Smooth muscle cell (in vitro differentiated cells): ENCODE data around the gene NCOA3. TPM values are rescaled to one million over a fixed set of nuclear protein-coding genes. Genes with fewer than 3 reads are reported as not detected.
"Not testable (repeated sequence)": the region's sequence is repeated elsewhere in the genome, so short reads cannot be mapped to it uniquely, and the experiment has no call there.

Source experiments
- DNase-seq: peaks from one replicate; lab custom pipeline; 2025; ENCODE audit not compliant: unreplicated experiment; lab: John Stamatoyannopoulos, UW
- H2AFZ ChIP-seq: fragments of 200-600 bp; sonication (generic); 2 replicates; pipeline ENCODE4 v1.6.0; 2016; ENCODE audit warnings: antibody characterized with exemption, low read depth, mild to moderate bottlenecking
- H3F3A ChIP-seq: fragments of 200-600 bp; sonication (generic); 2 replicates; pipeline ENCODE4 v1.6.0; 2017; ENCODE audit warnings: antibody characterized with exemption, low read depth
- H3K27ac ChIP-seq: fragments of 200-600 bp; sonication (generic); 2 replicates; pipeline ENCODE4 v1.5.1; 2016; ENCODE audit warnings: low read depth, mild to moderate bottlenecking
- H3K27me3 ChIP-seq: fragments of 200-600 bp; sonication (generic); 2 replicates; pipeline ENCODE4 v1.6.1; 2016; ENCODE audit warnings: low read depth, mild to moderate bottlenecking
- H3K36me3 ChIP-seq: fragments of 200-600 bp; sonication (generic); 2 replicates; pipeline ENCODE4 v1.5.1; 2016; ENCODE audit warnings: low read depth
- H3K4me1 ChIP-seq: fragments of 200-600 bp; sonication (generic); 2 replicates; pipeline ENCODE4 v1.5.1; 2016; ENCODE audit warnings: low read depth
- H3K4me2 ChIP-seq: fragments of 200-600 bp; sonication (generic); 2 replicates; pipeline ENCODE4 v1.6.0; 2016; ENCODE audit warnings: mild to moderate bottlenecking
- H3K4me3 ChIP-seq: fragments of 200-600 bp; sonication (generic); 2 replicates; pipeline ENCODE4 v1.5.1; 2016; ENCODE audit warnings: mild to moderate bottlenecking
- H3K79me2 ChIP-seq: fragments of 200-600 bp; sonication (generic); 2 replicates; pipeline ENCODE4 v1.6.0; 2016; ENCODE audit warnings: low read depth, mild to moderate bottlenecking
- H3K9ac ChIP-seq: fragments of 200-600 bp; sonication (generic); 2 replicates; pipeline ENCODE4 v1.6.0; 2016; ENCODE audit warnings: low read depth
- H3K9me3 ChIP-seq: fragments of 200-600 bp; sonication (generic); replicated peaks from 2 replicates; pipeline ENCODE4 v1.5.1; 2016; ENCODE audit warnings: low read depth
- H4K20me1 ChIP-seq: fragments of 200-600 bp; sonication (generic); 2 replicates; pipeline ENCODE4 v1.6.0; 2016; ENCODE audit warnings: low read depth
- WGBS: methylation state at CpG from one replicate; pipeline ENCODE4 v1.1.7; 2016; ENCODE audit warnings: low lambda C conversion rate; 5-methylcytosine and 5-hydroxymethylcytosine counted together
- polyA plus RNA-seq: library from polyadenylated mRNA; unstranded; fragments of >200 nt; fragmentation: Nextera tagmentation; extraction: Ambion mirVana; gene quantifications from 2 replicates; pipeline ENCODE4 v1.2.1, GENCODE V29; 2016
- total RNA-seq: library from RNA; depleted of rRNA; stranded (reverse); fragments of >200 nt; gene quantifications from 2 replicates; pipeline ENCODE4 v1.2.3, GENCODE V29; 2014
- TF ChIP-seq, protein P1 (sequence below): fragments of 200-600 bp; sonication (generic); IDR thresholded peaks from 2 replicates; pipeline ENCODE4 v1.5.1; 2017; ENCODE audit warnings: borderline replicate concordance, mild to moderate bottlenecking, antibody characterized with exemption; ENCODE audit not compliant: insufficient read depth, poor library complexity, severe bottlenecking

The NCOA3 gene
- total and polyA plus RNA-seq, 2 experiments from 2014 or later, result 6.0 to 28.4 TPM

DNA sequence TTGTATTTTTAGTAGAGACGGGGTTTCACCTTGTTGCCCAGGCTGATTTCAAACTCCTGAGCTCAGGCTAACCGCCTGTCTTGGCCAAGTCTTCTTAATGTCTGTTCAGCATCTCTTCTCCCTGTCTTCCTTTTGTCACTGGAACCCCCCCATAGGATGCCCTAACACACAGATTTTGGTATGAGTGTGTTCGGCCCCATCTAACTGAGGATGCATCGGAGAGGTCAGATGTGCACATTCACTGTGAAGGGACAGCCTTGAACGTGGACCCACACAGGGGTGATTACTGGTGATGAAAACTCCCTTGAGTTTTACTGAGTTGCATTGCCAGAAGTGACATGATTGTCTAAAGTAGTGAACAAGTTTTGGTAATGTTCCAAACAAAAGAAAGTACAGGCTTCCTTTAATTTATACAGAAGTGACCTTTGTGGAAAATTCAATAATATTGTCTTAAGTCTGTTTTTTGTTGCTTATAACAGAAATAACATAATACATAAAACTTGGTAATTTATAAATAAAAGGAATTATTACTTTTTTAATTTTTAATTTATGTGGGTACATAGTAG, 40.5 kb upstream of the NCOA3 start:
- H3K79me2 ChIP-seq, result no peaks in the 10 kb centered on the region
- no peak overlapping the region for H3K4me3 ChIP-seq
- H3K9me3 ChIP-seq, result no peaks in the 10 kb centered on the region
- DNase-seq, result no peak
- no peaks in the 10 kb centered on the region for H3F3A ChIP-seq
- no peak overlapping the region for H2AFZ ChIP-seq
- no peak overlapping the region for H3K9ac ChIP-seq
- no peaks in the 10 kb centered on the region for H3K27me3 ChIP-seq
- no peaks in the 10 kb centered on the region for H3K36me3 ChIP-seq
- H4K20me1 ChIP-seq, result no peaks in the 10 kb centered on the region
- H3K27ac ChIP-seq, result no peak overlapping the region
- H3K4me1 ChIP-seq, result no peaks in the 10 kb centered on the region
- TF ChIP-seq, protein P1, sequence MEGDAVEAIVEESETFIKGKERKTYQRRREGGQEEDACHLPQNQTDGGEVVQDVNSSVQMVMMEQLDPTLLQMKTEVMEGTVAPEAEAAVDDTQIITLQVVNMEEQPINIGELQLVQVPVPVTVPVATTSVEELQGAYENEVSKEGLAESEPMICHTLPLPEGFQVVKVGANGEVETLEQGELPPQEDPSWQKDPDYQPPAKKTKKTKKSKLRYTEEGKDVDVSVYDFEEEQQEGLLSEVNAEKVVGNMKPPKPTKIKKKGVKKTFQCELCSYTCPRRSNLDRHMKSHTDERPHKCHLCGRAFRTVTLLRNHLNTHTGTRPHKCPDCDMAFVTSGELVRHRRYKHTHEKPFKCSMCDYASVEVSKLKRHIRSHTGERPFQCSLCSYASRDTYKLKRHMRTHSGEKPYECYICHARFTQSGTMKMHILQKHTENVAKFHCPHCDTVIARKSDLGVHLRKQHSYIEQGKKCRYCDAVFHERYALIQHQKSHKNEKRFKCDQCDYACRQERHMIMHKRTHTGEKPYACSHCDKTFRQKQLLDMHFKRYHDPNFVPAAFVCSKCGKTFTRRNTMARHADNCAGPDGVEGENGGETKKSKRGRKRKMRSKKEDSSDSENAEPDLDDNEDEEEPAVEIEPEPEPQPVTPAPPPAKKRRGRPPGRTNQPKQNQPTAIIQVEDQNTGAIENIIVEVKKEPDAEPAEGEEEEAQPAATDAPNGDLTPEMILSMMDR, result no peak
- no peak overlapping the region for H3K4me2 ChIP-seq
- WGBS, result 95% methylated on average over 5 of the region's 5 CpGs

DNA sequence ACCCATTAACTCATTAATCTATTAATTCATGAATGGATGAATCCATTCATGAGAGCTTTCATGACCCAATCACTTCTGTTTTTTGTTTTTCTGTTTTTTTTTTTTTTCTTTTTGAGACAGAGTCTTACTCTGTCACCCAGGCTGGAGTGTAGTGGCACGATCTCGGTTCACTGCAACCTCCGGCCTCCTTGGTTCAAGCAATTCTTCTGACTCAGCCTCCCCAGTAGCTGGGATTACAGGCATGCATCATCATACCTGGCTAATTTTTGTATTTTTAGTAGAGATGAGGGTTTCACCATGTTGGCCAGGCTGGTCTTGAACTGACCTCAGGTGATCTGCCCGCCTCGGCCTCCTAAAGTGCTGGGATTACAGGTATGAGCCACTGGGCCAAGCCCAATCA, 39.8 kb upstream of the NCOA3 start:
- H3K9me3 ChIP-seq, H3K4me3 ChIP-seq, H3K27ac ChIP-seq, H3K4me2 ChIP-seq, H3K36me3 ChIP-seq, H3F3A ChIP-seq, H2AFZ ChIP-seq, H3K79me2 ChIP-seq, H4K20me1 ChIP-seq, H3K27me3 ChIP-seq, H3K4me1 ChIP-seq, H3K9ac ChIP-seq, DNase-seq: not testable (repeated sequence)
- 97% methylated on average over 5 of the region's 5 CpGs for WGBS

DNA sequence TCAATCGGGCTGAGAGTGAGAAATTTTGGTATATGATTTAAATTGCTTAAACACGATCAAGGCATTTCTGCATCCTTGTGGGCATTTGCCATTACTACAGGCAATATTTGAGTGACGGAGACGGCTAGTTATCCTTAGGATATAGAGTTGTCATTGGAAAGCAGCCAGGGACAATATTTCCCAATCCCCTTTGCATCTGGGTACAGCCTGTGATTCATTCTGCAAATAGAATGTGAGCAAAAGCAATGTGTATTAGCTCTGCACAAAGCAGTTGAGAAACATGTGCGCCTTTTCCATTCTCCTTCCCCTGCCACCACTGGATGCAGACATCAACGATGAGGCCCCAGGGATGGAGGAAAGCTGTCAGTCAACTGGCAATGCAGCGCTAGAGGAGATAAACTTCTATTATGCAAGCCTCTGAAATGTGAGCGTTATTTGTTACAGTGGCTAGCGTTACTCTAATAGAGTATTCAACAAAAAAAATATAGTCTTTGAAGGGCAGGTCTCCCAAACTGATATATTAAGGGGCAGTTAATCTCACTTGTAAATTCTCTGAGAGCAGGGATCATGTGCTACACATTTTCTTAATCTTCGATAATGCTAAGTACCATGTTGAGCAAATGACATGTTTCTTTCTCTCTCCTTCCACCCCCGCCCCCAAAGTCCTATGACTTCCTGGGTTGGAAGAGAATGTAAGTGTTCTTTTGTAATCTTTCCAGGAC, 37.1 kb upstream of the NCOA3 start:
- TF ChIP-seq, protein P1, result peak; percentile 31
- H2AFZ ChIP-seq, result no peak overlapping the region
- no peaks in the 10 kb centered on the region for H3F3A ChIP-seq
- WGBS, result 40% methylated on average over 11 of the region's 11 CpGs
- no peaks in the 10 kb centered on the region for H4K20me1 ChIP-seq
- DNase-seq, result peak; percentile 6
- no peaks in the 10 kb centered on the region for H3K79me2 ChIP-seq
- H3K36me3 ChIP-seq, result no peaks in the 10 kb centered on the region
- H3K4me1 ChIP-seq, result no peaks in the 10 kb centered on the region
- H3K9ac ChIP-seq, result no peak overlapping the region
- peak overlapping the region; percentile 57 for H3K4me2 ChIP-seq
- no peaks in the 10 kb centered on the region for H3K27me3 ChIP-seq
- H3K9me3 ChIP-seq, result no peaks in the 10 kb centered on the region
- H3K4me3 ChIP-seq, result no peak overlapping the region
- no peak overlapping the region for H3K27ac ChIP-seq

DNA sequence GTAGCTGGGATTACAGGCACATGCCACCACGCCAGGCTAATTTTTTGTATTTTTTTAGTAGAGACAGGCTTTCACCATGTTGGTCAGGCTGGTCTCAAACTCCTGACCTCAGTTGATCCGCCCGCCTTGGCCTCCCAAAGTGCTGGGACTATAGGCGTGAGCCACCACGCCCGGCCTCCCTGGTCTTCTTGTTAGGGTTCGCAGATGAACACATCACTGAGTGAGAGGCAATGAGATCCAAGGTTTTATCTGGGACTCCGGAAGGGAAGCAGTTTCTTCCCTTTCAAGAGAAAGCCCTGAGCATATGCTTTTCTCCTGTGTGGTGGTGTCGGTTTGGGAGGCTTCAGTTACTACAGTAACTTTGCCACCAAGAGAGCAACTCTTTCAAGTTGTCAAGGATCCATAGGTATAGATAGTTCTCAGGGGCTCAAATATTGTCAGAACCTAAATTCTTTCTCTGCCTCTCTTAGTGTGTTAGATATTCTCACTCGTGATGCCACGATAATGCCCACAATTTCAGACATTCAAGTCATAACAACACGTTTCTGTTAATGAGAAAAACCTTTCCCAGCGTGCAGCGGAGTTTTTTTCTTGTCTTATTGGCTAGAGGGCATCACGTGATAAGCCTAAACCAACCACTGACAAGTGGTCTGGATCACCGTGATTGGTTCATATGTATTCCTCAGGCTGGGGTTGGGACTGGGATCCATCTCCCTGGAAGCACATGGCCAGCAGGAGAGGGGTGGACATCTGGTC, 36.2 kb upstream of the NCOA3 start:
- H3K9ac ChIP-seq, result no peak overlapping the region
- H3K36me3 ChIP-seq, result no peaks in the 10 kb centered on the region
- no peak overlapping the region for H3K4me3 ChIP-seq
- H3K4me2 ChIP-seq, result no peak overlapping the region
- H3K79me2 ChIP-seq, result no peaks in the 10 kb centered on the region
- H3K9me3 ChIP-seq, result no peaks in the 10 kb centered on the region
- TF ChIP-seq, protein P1, result no peak
- no peaks in the 10 kb centered on the region for H3K4me1 ChIP-seq
- no peak overlapping the region for H3K27ac ChIP-seq
- no peaks in the 10 kb centered on the region for H4K20me1 ChIP-seq
- H3F3A ChIP-seq, result no peaks in the 10 kb centered on the region
- no peak for DNase-seq
- 96% methylated on average over 16 of the region's 16 CpGs for WGBS
- H2AFZ ChIP-seq, result no peak overlapping the region
- H3K27me3 ChIP-seq, result no peaks in the 10 kb centered on the region
